SK-N-SH treated with all-trans-retinoic acid at 6 μM for 48 hours (cell line): ENCODE data around the gene STRBP.

Source experiments
- ARNTL ChIP-seq: fragments of 450-650 bp; formaldehyde crosslinking; IDR thresholded peaks from 2 replicates; pipeline ENCODE4 v1.5.0; 2020; ENCODE audit warnings: low read depth, mild to moderate bottlenecking, moderate library complexity, borderline replicate concordance
- CREB5 ChIP-seq: fragments of 250-450 bp; sonication (Bioruptor Pico); IDR thresholded peaks from 2 replicates; pipeline ENCODE4 v1.5.1; 2020; ENCODE audit warnings: low read depth, mild to moderate bottlenecking, moderate library complexity
- ISL1 ChIP-seq: fragments of 250-450 bp; sonication (Bioruptor Pico); IDR thresholded peaks from 2 replicates; pipeline ENCODE4 v2.1.2; 2022; ENCODE audit warnings: mild to moderate bottlenecking, moderate library complexity
- OSR1 ChIP-seq: fragments of 250-450 bp; sonication (Bioruptor Pico); IDR thresholded peaks from 2 replicates; pipeline ENCODE4 v1.8.0; 2022; ENCODE audit warnings: moderate library complexity, mild to moderate bottlenecking, inconsistent platforms
- PATZ1 ChIP-seq: fragments of 250-450 bp; sonication (Bioruptor Pico); IDR thresholded peaks from 2 replicates; pipeline ENCODE4 v1.8.0; 2020; ENCODE audit warnings: mild to moderate bottlenecking, moderate library complexity, borderline replicate concordance
- PPARA ChIP-seq: fragments of 250-450 bp; sonication (Bioruptor Pico); IDR thresholded peaks from 2 replicates; pipeline ENCODE4 v1.5.0; 2020; ENCODE audit warnings: mild to moderate bottlenecking, borderline replicate concordance
- RARB ChIP-seq: fragments of 250-450 bp; sonication (Bioruptor Pico); IDR thresholded peaks from 2 replicates; pipeline ENCODE4 v1.8.0; 2021; ENCODE audit warnings: mild to moderate bottlenecking, moderate library complexity
- TOX ChIP-seq: fragments of 250-450 bp; sonication (Bioruptor Pico); IDR thresholded peaks from 2 replicates; pipeline ENCODE4 v1.8.0; 2021; ENCODE audit warnings: mild to moderate bottlenecking, moderate library complexity, borderline replicate concordance
- ZC3H10 ChIP-seq: fragments of 250-450 bp; sonication (Bioruptor Pico); IDR thresholded peaks from 2 replicates; pipeline ENCODE4 v1.5.1; 2021; ENCODE audit warnings: mild to moderate bottlenecking, moderate library complexity
- ZFP3 ChIP-seq: fragments of 250-450 bp; sonication (Bioruptor Pico); IDR thresholded peaks from 2 replicates; pipeline ENCODE4 v1.5.0; 2020; ENCODE audit warnings: mild to moderate bottlenecking, moderate library complexity
- ZFP30 ChIP-seq: fragments of 450-650 bp; formaldehyde crosslinking; IDR thresholded peaks from 2 replicates; pipeline ENCODE4 v1.5.0; 2022; ENCODE audit warnings: mild to moderate bottlenecking, moderate library complexity
- ZNF565 ChIP-seq: fragments of 450-650 bp; formaldehyde crosslinking; conservative IDR thresholded peaks from 2 replicates; pipeline ENCODE4 v1.5.0; 2020; ENCODE audit warnings: low read depth, mild to moderate bottlenecking, moderate library complexity
- TF ChIP-seq, protein P1 (sequence below): fragments of 250-450 bp; sonication (Bioruptor Pico); IDR thresholded peaks from 2 replicates; pipeline ENCODE4 v1.5.1; 2021; ENCODE audit warnings: mild to moderate bottlenecking, moderate library complexity
- TF ChIP-seq, protein P2 (sequence below): fragments of 250-450 bp; sonication (Bioruptor Pico); IDR thresholded peaks from 2 replicates; pipeline ENCODE4 v1.5.0; 2020; ENCODE audit warnings: mild to moderate bottlenecking, moderate library complexity

DNA sequence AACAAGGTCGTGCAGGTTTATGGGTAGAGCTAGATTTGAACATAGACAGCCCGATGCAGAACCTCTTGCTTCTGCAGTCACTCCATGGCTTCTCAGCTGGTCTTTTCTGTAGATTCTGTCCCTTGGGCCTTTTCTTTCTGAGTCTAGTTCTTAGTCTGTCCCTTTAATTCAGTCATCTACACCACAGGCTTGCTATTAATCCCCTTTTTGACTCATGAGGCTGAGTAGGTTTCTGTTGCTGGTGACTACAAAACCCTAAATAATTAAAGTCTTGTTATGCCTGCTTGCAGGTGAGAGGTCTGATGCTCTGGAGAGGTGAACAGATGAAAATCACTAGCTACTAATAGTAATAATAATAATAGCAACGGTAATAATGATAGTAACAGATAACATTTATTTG is 19.3 kb upstream of the STRBP start:
- TF ChIP-seq PATZ1 (CRISPR knock-in tag), result no peak
- TF ChIP-seq PPARA, result no peak
- no peak for TF ChIP-seq OSR1 (CRISPR knock-in tag)
- no peak for TF ChIP-seq ZC3H10 (CRISPR knock-in tag)
- TF ChIP-seq RARB (CRISPR knock-in tag), result no peak
- no peak for TF ChIP-seq ZFP3 (CRISPR knock-in tag)
- TF ChIP-seq ZNF565, result no peak
- TF ChIP-seq, protein P1, sequence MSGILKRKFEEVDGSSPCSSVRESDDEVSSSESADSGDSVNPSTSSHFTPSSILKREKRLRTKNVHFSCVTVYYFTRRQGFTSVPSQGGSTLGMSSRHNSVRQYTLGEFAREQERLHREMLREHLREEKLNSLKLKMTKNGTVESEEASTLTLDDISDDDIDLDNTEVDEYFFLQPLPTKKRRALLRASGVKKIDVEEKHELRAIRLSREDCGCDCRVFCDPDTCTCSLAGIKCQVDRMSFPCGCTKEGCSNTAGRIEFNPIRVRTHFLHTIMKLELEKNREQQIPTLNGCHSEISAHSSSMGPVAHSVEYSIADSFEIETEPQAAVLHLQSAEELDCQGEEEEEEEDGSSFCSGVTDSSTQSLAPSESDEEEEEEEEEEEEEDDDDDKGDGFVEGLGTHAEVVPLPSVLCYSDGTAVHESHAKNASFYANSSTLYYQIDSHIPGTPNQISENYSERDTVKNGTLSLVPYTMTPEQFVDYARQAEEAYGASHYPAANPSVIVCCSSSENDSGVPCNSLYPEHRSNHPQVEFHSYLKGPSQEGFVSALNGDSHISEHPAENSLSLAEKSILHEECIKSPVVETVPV, result no peak
- no peak for TF ChIP-seq ARNTL (CRISPR knock-in tag)
- TF ChIP-seq, protein P2, sequence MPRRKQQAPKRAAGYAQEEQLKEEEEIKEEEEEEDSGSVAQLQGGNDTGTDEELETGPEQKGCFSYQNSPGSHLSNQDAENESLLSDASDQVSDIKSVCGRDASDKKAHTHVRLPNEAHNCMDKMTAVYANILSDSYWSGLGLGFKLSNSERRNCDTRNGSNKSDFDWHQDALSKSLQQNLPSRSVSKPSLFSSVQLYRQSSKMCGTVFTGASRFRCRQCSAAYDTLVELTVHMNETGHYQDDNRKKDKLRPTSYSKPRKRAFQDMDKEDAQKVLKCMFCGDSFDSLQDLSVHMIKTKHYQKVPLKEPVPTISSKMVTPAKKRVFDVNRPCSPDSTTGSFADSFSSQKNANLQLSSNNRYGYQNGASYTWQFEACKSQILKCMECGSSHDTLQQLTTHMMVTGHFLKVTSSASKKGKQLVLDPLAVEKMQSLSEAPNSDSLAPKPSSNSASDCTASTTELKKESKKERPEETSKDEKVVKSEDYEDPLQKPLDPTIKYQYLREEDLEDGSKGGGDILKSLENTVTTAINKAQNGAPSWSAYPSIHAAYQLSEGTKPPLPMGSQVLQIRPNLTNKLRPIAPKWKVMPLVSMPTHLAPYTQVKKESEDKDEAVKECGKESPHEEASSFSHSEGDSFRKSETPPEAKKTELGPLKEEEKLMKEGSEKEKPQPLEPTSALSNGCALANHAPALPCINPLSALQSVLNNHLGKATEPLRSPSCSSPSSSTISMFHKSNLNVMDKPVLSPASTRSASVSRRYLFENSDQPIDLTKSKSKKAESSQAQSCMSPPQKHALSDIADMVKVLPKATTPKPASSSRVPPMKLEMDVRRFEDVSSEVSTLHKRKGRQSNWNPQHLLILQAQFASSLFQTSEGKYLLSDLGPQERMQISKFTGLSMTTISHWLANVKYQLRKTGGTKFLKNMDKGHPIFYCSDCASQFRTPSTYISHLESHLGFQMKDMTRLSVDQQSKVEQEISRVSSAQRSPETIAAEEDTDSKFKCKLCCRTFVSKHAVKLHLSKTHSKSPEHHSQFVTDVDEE, result no peak
- TF ChIP-seq TOX (CRISPR knock-in tag), result no peak
- no peak for TF ChIP-seq CREB5 (CRISPR knock-in tag)
- no peak for TF ChIP-seq ZFP30 (CRISPR knock-in tag)
- no peak for TF ChIP-seq ISL1 (CRISPR knock-in tag)
